ENCODE measurements around the gene UBE2V1.
"Not testable (repeated sequence)": the region's sequence is repeated elsewhere in the genome, so short reads cannot be mapped to it uniquely, and the experiment has no call there.

- not testable (repeated sequence) for TF ChIP-seq POLR2A, CTCF (IDR thresholded peaks at IDR 0.05)
These were observed 30.9 kb downstream of the UBE2V1 start for GRCh38 chr20:50082056-50082455.

Data from uterus (tissue), 2 donors.